Glutamatergic neuron (in vitro differentiated cells): ENCODE results near the gene TSR3. TPM values are rescaled to one million over a fixed set of nuclear protein-coding genes. Genes with fewer than 3 reads are reported as not detected.

Experiments used
- DNase-seq: peaks from one replicate; pipeline ENCODE4 v3.0.0; 2022
- H3K27ac Mint-ChIP-seq: one replicate; pipeline ENCODE4 v1.8.0; 2020; ENCODE audit warnings: mild to moderate bottlenecking, mixed read lengths, inconsistent platforms; ENCODE audit not compliant: unreplicated experiment
- H3K27me3 Mint-ChIP-seq: one replicate; pipeline ENCODE4 v1.8.0; 2020; ENCODE audit warnings: mild to moderate bottlenecking, moderate library complexity, mixed read lengths, inconsistent platforms; ENCODE audit not compliant: unreplicated experiment
- H3K36me3 Mint-ChIP-seq: one replicate; pipeline ENCODE4 v1.8.0; 2020; ENCODE audit warnings: mild to moderate bottlenecking, mixed read lengths, inconsistent platforms; ENCODE audit not compliant: unreplicated experiment
- H3K4me1 Mint-ChIP-seq: one replicate; pipeline ENCODE4 v1.8.0; 2020; ENCODE audit warnings: mild to moderate bottlenecking, low read depth, mixed read lengths, inconsistent platforms; ENCODE audit not compliant: unreplicated experiment
- H3K4me3 Mint-ChIP-seq: one replicate; pipeline ENCODE4 v1.8.0; 2020; ENCODE audit warnings: mild to moderate bottlenecking, mixed read lengths, inconsistent platforms; ENCODE audit not compliant: unreplicated experiment
- H3K9me3 Mint-ChIP-seq: one replicate; pipeline ENCODE4 v1.8.0; 2020; ENCODE audit warnings: mild to moderate bottlenecking, moderate library complexity, mixed read lengths, inconsistent platforms; ENCODE audit not compliant: unreplicated experiment
- CTCF ChIP-seq: fragments of 200-600 bp; sonication (generic); IDR thresholded peaks from one replicate; pipeline ENCODE4 v1.5.0; 2021; ENCODE audit not compliant: partially characterized antibody, unreplicated experiment
- total RNA-seq: library from RNA; stranded (reverse); fragmentation: NEBNext Ultra II Directional; extraction: Animal tissue kit (Norgen Biotek cat#: 25700); gene quantifications from one replicate; pipeline ENCODE4 v1.2.1, GENCODE V29; 2021; ENCODE audit not compliant: unreplicated experiment

Gene TSR3
- total RNA-seq, 1 donor from 2014 or later: 52.5 TPM

DNA sequence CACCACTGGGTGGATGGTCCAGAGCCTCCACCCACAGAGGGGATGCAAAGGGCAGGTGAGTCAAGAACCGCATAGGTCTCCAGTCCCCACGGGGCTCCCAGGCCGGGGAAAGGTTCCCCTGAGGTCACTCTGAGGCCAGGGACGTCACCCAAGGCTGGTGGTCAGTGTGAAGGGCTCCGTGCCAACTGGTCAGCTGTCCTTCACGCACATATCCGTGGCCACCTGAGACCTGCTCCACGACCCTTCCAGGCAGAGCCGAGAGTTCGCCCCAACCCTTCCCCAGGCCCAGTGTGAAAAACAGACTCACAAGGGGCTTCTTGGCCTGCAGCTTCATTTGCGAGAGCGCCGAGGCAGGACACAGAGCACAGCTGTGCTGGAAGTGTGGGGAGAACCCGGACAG is 2.8 kb downstream of the TSR3 start:
- H3K4me3 Mint-ChIP-seq: no peak overlapping the region
- no peaks in the 10 kb centered on the region for H3K36me3 Mint-ChIP-seq
- no peak overlapping the region for H3K27ac Mint-ChIP-seq
- H3K4me1 Mint-ChIP-seq: peaks cover 5% of the 10 kb centered on the region
- H3K9me3 Mint-ChIP-seq: peaks cover 27% of the 10 kb centered on the region
- peaks cover 14% of the 10 kb centered on the region for H3K27me3 Mint-ChIP-seq
- DNase-seq: no peak
- no peak for TF ChIP-seq CTCF

GRCh38 chr16:1348441-1348840 is 3.2 kb downstream of the TSR3 start:
- TF ChIP-seq CTCF: no peak
- Mint-ChIP-seq H3K4me1 (peaks cover 5% of the 10 kb centered on the region), H3K27ac (no peak overlapping the region), H3K27me3 (peaks cover 13% of the 10 kb centered on the region), H3K36me3 (no peaks in the 10 kb centered on the region), H3K4me3 (no peak overlapping the region), H3K9me3 (peaks cover 24% of the 10 kb centered on the region)
- no peak for DNase-seq

- no peak for TF ChIP-seq CTCF
- no peak overlapping the region for H3K4me3 Mint-ChIP-seq
Measured at GRCh38 chr16:1347962-1348361, 3.7 kb downstream of the TSR3 start.

DNA sequence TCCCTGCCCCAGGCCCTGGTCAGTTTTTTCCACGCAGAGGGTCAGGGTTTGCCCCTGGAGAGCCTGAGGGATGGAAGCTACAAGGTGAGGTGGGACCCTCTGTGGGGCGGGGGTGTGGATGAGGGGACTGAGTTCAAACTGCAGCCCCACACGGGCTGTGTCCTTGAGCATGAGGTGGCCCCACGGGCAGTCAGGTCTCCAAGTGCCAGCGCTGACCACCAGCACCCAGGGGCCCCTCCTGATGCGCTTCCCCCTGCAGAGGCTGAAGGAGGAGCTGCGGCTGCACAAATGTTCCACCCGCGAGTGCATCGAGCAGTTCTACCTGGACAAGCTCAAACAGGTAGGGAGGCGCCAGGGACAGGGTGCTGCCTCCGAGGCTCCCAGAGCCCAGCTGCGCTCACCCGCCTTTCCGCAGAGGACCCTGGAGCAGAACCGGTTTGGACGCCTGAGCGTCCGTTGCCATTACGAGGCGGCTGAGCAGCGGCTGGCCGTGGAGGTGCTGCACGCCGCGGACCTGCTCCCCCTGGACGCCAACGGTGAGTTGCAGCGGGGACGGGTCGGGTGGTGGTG is 4.3 kb downstream of the TSR3 start:
- no peak overlapping the region for H3K4me3 Mint-ChIP-seq
- peaks cover under 1% of the 10 kb centered on the region for H3K4me1 Mint-ChIP-seq
- TF ChIP-seq CTCF: no peak
- H3K9me3 Mint-ChIP-seq: peaks cover 22% of the 10 kb centered on the region
- no peak for DNase-seq
- no peaks in the 10 kb centered on the region for H3K36me3 Mint-ChIP-seq
- peaks cover 17% of the 10 kb centered on the region for H3K27me3 Mint-ChIP-seq
- no peak overlapping the region for H3K27ac Mint-ChIP-seq

More at GRCh38 chr16:1347962-1348361, 3.7 kb downstream of the TSR3 start:
- no peak for DNase-seq
- Mint-ChIP-seq H3K36me3 (no peaks in the 10 kb centered on the region), H3K27ac (no peak overlapping the region), H3K9me3 (peaks cover 21% of the 10 kb centered on the region), H3K27me3 (peaks cover 17% of the 10 kb centered on the region), H3K4me1 (peaks cover 3% of the 10 kb centered on the region)

DNA sequence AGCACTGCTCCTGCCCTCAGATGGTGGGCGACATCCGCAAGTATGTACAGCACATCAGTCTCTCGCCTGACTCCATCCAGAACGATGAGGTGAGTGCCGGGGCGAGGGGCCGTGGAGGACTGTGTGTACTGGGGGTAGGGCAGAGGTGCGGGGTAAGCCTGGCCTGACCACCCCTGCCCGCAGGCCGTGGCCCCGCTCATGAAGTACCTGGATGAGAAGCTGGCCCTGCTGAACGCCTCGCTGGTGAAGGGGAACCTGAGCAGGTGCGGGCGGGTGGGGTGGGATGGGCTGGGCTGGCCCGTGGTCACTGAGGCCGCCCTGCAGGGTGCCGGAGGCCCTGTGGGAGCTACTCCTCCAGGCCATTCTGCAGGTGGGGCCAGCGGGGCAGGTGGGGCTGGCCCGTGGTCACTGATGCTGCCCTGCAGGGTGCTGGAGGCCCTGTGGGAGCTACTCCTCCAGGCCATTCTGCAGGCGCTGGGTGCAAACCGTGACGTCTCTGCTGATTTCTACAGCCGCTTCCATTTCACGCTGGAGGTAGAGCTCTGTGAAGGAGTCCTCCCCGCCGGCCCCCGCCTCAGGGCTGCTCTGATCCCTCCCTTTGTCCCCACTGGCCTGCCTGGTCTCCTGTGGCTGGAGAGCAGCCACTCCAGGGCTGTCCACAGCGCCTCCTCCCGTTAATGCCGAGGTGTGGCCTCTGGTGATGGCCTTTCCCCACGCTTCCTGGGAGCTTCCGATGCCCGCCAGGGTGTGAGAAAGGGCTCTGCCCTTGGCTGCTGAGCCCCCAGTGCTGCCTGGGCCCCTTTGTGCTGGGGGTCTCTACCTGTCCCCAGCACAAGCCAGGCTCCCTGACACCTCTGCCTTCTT is 5.0 kb downstream of the TSR3 start:
- Mint-ChIP-seq H3K36me3 (no peaks in the 10 kb centered on the region), H3K4me1 (no peaks in the 10 kb centered on the region), H3K9me3 (peaks cover 20% of the 10 kb centered on the region), H3K4me3 (no peak overlapping the region), H3K27me3 (peaks cover 14% of the 10 kb centered on the region), H3K27ac (no peak overlapping the region)
- no peak for DNase-seq
- TF ChIP-seq CTCF: no peak
